Measurements from ENCODE around the gene ARHGEF39.

GRCh38 chr9:35646533-35647265 lies 18.3 kb downstream of the ARHGEF39 start:
- TF ChIP-seq CTCF (IDR thresholded peaks at IDR 0.05) (peak; percentile 93 to 99 (median 98)), POLR2A (IDR thresholded peaks at IDR 0.05) (peak; percentile 90 to 95)
